Globus pallidus (tissue), 1 donor: ENCODE data around the gene PLXNB2.
"Not testable (repeated sequence)": the region's sequence is repeated elsewhere in the genome, so short reads cannot be mapped to it uniquely, and the experiment has no call there.

ENCODE experiments used
- DNase-seq: peaks from one replicate; pipeline ENCODE4 v3.0.0-alpha.2; 2015; ENCODE audit warnings: low spot score

The PLXNB2 gene, protein sequence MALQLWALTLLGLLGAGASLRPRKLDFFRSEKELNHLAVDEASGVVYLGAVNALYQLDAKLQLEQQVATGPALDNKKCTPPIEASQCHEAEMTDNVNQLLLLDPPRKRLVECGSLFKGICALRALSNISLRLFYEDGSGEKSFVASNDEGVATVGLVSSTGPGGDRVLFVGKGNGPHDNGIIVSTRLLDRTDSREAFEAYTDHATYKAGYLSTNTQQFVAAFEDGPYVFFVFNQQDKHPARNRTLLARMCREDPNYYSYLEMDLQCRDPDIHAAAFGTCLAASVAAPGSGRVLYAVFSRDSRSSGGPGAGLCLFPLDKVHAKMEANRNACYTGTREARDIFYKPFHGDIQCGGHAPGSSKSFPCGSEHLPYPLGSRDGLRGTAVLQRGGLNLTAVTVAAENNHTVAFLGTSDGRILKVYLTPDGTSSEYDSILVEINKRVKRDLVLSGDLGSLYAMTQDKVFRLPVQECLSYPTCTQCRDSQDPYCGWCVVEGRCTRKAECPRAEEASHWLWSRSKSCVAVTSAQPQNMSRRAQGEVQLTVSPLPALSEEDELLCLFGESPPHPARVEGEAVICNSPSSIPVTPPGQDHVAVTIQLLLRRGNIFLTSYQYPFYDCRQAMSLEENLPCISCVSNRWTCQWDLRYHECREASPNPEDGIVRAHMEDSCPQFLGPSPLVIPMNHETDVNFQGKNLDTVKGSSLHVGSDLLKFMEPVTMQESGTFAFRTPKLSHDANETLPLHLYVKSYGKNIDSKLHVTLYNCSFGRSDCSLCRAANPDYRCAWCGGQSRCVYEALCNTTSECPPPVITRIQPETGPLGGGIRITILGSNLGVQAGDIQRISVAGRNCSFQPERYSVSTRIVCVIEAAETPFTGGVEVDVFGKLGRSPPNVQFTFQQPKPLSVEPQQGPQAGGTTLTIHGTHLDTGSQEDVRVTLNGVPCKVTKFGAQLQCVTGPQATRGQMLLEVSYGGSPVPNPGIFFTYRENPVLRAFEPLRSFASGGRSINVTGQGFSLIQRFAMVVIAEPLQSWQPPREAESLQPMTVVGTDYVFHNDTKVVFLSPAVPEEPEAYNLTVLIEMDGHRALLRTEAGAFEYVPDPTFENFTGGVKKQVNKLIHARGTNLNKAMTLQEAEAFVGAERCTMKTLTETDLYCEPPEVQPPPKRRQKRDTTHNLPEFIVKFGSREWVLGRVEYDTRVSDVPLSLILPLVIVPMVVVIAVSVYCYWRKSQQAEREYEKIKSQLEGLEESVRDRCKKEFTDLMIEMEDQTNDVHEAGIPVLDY (N-terminal part only)

DNA sequence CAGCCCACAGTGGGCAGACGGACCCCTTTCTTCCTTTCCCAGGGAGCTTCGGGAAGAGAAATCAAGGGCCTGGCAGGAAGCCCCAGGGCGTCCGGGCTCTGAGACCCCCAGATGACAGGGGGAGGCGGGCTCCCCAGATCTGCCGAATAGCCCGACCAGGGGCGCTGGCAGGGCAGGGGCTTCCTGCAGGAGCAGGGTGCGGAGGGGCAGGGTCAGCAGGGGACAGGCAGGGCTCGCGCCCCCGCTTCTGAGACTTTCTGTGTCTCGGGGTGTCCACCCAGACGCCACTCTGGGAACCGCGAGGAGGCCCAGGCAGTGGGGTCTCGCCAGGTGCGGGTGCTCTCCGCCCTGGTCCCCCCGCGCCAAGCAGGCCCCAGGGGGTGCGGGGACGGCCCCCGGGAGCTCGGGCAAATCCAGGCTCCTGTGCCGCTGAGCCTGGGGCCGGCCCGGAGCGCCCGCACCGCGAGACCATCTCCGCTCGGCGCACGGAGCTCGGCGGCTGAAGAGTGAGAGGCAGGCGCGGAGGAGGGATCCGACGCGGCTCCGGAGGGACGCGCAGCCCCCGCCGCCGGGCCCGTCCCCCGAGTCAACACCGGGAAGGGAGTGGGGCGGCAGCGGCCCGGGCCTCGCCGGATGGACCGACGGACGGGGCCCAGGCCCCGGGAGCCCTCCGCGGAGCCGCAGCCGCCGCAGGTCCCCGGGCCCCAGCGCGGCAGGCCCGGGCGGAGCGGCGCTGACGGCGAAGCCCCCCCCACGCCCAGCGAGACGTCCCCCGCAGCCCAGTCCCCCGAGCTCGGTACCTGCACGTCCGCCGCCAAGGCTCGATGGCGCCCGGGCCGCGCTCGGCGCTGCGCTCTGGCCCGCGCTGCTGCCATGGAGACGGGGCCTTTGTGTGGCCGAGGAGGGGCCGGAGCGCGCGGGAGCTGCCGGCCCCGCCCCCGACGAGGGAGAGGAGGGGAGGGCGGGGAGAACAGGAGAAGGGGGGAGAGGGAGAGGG is at the start of gene PLXNB2:
Gene PLXNB2 (minus strand): TSS at position 894 of the 997 bp plus-strand sequence. CDS start 17,062 bp downstream, outside the sequence.
- peak; percentile 87 for DNase-seq

DNA sequence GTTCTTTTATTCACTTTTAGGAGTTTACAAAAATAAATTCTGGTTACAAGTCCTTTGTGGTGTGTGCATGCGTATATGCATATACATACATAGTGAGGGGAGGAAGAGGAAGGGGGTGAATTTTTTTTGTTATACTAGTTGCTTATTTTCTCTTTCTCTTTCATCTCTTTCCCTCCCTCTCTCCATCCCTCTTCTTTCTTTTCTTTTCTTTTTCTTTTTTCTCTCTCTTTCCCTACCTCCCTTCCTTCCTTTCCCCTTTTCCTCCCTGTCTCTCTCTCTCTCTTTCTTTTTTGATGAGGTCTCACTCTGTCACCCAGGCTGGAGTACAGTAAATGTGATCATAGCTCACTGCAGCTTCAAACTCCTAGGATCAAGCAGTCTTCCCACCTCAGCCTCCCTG is 49.8 kb upstream of the PLXNB2 start:
- no peak for DNase-seq

DNA sequence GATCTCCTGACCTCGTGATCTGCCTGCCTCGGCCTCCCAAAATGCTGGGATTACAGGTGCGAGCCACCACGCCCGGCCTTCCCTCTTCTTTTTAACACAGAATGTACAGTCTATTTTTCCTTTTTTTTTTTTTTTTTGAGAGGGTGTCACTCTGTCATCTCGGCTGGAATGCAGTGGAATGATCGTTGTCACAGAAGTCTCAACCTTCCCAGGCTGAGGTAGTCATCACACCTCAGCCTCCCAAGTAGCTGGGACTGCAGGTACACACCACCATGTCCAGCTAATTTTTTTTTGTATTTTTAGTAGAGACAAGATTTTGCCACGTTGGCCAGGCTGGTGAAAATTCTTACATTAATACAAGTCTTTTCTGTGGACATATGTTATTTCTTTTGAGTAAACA is 48.7 kb upstream of the PLXNB2 start:
- DNase-seq = no peak

DNA sequence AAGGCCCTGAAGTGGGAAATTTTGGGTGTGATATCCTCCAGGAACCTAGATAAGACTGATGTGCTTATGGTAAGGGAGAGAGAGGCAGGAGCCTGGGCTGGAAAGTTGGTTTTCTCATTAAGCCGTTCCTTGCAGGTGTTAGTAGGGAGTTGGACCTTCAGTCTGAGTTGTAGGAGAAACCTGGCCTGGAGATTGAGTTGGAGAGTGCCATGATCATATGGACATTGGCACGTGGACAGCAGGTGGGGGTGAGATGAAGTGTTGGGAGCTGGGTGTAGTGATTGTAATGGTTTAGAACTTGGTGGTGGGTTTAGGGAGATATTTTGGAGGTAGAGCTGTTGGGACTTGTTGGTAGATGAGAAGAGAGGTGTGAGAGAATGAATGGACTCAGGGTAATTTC is 40.6 kb upstream of the PLXNB2 start:
- DNase-seq = no peak

DNA sequence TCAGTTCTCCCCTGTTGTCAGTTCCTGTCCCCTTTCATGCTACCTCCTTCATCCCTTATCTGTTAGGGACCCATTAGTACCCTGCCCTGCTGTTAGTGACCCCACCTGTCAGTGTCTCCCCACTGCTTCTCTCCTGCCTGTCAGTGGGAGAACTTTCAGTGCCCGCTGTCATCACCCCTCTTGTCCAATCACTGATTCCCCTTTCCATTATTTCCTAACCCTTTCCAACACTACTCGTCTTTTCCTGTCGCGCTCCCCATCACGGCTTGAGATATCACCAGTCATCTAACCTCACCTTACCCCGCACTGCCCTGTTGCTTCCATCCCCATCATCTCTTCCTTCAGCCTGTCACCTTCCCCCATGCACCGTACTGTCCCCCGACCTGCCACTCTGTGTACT is 39.7 kb upstream of the PLXNB2 start:
- DNase-seq = no peak

DNA sequence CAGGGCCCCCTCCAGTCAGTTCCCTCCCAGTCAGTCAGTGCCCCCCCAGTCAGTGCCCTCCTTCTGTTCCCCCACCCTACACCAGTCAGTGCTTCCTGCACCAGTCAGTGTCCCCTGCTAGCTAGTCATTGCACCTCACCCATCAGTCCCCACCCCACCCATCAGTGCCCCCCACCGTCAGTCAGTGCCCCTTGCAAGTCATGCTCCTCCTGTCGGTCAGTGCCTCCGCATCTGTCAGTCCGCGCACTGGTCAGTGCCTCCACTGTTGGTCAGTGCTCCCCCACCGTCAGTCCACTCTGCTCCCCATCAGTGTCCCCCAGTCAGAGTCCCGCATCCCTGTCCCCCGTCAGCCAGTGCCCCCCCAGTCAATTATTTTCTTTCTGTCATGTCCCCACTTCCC is 39.0 kb upstream of the PLXNB2 start:
- no peak for DNase-seq

DNA sequence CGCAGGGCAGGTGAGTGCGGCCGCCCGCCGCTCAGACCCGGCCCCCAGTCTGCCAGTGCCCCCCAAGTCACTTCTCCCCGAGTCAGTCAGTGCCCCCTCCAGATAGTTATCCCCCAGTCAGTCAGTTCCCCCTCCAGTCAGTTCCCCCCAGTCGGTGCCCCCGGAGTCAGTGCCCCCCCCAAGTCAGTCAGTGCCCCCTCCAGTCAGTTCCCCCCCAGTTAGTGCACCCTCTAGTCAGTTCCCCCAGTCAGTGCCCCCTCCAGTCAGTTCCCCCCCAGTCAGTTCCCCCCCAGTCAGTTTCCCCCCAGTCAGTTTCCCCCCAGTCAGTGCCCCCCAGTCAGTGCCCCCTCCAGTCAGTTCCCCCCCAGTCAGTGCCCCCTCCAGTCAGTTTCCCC is 36.1 kb upstream of the PLXNB2 start:
- no peak for DNase-seq

DNA sequence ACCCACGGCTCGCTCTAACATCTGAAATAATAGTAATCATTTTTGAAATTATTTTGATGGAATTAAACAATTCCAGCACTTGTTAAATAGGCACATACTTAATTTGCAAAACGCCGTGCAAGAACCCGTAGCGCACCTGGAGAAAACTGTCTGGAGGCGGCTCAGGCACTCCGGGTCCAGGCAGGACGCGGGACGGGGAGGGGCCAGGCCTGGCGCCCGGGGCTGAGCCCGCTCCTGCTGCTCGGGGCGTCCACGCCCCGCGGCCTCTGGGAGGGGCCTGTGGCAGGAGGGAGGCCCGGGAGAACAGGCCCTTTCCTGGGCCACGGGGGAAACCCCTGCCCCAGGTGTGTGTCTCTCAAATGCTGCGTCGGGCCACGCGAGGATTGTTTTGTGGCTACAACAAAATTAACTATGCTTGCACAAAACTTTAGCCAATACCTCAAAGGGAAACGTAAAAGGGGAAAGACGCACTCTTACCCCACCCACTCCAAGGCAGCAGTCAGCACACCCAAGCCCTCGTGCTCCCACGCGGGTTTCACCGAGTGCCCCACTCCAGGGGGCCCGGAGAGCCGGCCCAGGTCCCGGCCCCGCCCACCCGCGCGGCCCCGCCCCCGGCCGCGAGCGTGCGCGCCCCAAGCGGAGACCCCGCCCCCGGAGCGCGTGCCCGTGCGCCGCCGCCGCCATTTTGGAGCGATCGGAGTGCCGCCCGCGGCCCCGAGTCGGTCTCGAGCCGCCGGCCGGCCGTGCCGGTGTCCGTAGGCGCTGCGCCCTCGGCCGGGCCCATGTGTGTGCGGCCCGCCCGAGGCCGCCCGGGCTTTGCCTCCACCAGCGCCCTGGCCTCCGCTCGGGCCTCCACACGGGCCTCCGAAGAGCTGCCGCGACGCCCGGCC is 35.5 kb upstream of the PLXNB2 start, which contains the start of gene PPP6R2:
Gene PPP6R2 (plus strand): TSS at position 677 of the 890 bp plus-strand sequence. CDS start 50,582 bp downstream, outside the sequence.
- DNase-seq = peak; percentile 71

DNA sequence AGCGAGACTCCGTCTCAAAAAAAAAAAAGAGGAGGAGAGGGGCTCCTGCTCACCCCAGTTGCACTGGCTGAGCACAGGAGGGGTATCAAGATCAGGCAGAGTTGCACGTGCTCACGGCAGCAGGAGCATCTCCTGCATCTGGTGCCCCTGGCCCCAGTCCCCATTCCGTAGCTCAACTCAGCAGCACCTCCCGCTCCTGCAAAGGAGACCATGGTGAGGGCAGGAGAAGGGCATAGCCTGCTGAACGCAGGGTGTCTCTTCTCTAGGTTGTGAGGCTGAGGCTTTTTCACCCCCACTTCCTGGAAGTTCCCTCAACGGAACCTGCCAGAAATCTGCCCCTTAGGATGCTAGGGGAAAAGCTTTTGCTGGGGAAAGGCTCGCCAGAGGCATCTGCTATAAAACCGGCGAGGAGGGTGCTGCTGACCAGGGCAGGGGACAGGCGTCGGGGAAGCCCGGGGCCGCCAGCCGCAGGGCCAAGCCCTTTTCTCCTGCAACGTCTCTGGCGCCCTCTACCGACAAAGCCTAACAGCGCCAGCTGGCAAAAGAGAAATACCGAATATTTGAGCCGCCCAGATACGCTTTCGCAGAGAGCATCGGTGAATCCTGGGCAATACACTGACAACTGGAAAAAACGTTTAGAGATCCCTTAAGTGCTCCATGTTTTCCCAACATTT is 34.7 kb upstream of the PLXNB2 start:
- DNase-seq = peak; percentile 85

DNA sequence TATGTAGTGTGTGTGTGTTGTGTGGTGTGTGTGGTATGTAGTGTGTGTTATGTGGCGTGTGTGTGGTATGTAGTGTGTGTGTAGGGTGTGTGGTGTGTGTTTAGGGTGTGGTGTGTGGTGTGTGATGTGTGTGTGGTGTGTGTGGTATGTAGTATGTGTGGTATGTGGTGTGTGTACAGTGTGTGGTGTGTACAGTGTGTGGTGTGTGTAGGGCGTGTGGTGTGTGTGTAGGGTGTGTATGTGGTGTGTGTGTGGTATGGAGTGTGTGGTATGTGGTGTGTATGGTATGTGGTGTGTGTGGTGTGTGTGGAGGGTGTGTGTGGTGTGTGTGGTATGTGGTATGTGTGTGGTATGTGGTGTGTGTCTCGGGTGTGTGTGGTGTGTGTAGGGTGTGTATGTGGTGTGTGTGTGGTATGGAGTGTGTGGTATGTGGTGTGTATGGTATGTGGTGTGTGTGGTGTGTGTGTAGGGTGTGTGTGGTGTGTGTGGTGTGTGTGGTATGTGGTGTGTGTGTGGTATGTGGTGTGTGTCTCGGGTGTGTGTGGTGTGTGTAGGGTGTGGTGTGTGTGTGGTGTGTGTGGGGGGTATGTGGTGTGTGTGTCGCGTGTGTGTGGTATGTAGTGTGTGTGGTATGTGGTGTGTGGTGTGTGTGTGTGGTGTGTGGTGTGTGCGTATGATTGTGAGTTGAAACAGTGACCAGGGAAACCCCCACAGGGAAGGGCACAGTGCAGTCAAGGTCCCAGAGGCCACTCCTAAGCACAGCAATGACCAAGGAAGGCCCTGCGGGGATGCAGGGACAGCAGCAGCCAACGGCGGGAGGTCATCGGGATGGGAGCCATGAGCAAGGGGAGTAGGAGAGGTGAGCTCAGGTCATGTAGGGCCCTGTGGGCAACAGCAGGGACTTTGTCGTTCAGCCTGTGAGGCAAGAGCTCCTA is 32.8 kb upstream of the PLXNB2 start:
- DNase-seq = no peak

DNA sequence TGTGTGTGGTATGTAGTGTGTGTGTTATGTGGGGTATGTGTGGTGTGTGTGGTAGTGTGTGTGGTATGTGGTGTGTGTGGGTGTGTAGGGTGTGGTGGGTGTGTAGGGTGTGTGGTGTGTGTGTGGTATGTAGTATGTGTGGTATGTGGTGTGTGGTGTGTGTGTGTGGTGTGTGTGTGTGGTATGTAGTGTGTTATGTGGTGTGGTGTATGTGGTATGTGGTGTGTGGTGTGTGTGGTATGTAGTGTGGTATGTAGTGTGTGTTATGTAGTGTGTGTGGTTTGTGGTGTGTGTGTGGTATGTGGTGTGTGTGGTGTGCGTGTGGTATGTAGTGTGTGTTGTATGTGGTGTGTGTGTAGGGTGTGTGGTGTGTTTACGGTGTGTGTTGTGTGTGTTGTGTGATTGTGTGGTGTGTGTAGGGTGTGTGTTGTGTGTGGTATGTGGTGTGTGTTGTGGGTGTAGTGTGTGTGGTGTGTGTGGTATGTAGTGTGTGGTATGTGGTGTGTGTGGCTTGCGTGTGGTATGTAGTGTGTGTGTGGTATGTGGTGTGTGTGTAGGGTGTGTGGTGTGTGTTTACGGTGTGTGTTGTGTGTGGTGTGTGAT is 31.5 kb upstream of the PLXNB2 start:
- DNase-seq = no peak

DNA sequence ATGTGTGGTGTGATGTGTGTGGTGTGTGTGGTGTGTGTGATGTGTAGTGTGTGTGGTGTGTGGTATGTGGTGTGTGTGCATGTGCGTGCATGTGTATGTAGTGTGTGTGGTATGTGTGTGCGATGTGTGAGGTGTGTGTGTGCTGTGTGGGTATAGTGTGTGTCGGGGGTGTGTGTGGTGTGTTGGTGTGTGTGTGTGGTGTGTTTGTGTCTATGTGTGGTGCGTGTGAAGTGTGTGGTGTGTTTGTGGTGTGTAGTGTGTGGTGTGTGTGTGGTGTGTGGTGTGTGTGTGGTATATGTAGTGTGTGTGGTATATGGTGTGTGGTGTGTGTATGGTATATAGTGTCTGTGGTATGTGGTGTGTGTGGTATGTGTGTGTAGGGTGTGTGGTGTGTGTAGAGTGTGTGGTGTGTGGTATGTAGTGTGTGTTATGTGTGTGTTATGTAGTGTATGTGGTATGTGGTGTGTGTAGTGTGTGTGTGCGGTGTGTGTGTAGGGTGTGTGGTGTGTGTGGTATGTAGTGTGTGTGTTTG is 30.7 kb upstream of the PLXNB2 start:
- no peak for DNase-seq

DNA sequence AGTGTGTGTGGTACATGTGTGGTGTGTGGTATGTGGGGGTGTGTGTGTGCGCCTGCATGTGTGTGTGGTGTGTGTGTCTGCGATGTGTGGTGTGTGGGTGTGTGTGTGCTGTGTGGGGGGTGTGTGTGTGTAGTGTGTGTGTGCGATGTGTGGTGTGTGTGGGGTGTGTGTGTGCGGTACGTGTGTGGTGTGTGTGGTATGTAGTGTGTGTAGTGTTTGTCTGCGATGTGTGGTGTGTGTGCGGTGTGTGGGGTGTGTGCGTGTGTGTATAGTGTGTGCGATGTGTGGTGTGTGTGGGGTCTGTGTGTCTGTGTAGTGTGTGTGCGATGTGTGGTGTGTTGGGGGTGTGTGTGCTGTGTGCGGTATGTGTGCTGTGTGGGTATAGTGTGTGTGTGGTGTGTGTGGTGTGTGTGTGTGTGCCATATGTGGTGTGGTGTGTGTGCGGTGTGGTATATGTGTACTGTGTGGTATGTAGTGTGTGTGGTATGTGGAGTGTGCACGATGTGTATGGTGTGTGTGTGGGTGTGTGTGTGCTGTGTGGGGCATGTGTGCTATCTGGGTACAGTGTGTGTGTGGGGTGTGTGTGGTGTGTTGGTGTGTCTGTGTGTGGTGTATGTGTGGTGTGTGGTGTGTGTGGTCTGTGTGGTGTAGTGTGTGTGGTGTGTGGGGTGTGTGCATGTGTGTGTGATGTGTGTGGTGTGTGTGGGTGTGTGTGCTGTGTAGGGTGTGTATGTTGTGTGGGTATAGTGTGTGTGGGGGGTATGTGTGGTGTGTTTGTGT is 30.0 kb upstream of the PLXNB2 start:
- DNase-seq = no peak

DNA sequence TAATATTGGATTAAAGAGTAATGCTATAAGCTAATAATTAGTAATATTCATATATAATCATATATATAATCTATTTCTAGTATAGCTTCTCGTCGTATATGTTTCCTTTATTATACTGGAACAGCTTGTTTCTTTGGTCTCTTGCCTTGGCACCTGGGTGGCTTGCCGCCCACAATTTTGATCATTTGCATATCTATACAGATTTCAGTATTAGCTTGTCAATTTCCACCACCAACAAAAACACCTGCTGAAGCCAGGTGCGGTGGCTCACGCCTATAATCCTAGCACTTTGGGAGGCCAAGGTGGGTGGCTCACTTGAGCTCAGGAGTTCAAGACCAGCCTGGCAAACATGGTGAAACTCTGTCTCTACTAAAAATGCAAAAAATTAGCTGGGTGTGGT is 27.0 kb upstream of the PLXNB2 start:
- not testable (repeated sequence) for DNase-seq

DNA sequence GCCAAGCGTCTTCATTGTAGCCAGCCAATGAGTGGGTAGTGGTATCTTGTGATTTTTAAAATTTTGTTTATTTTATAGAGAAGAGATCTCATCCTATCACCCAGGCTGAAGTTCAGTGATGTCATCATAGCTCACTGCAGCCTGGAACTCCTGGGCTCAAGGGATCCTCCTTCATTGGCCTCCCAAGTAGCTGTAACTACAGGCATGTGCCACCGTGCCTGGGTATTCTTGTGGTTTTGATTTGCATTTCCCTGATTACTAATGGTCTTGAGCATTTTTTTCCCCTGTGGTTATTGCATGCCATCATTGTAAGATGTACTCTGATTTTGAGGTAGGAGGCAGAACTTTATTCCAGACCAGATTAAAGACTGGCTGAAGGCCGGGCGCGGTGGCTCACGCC is 21.8 kb upstream of the PLXNB2 start:
- DNase-seq = no peak

DNA sequence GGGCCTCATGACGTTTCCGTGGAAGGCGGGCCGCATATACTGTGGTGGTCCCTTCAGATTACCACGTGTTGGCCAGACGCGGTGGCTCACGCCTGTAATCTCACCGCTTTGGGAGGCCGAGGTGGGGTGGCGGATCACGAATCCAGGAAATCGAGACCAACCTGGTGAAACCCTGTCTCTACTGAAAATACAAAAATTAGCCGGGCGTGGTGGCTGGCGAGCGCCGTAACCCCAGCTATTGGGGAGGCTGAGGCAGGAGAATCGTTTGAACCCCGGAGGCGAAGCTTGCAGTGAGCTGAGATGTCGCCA is 20.2 kb upstream of the PLXNB2 start:
- DNase-seq = no peak
